Stimulated activated CD4-positive, alpha-beta T cell treated with anti-CD3 and anti-CD28 coated beads, Interleukin-12 subunit alpha, Interleukin-12 subunit beta, amount 100 ng/mL, for 24 hours (primary cell): ENCODE measurements around the gene SBSN.

ENCODE experiments used
- DNase-seq, 2 experiments: peaks; one replicate each; pipeline ENCODE4 v3.0.0-alpha.2; 2020; ENCODE audit warnings: low read depth in 2 of 2

SBSN gene, protein sequence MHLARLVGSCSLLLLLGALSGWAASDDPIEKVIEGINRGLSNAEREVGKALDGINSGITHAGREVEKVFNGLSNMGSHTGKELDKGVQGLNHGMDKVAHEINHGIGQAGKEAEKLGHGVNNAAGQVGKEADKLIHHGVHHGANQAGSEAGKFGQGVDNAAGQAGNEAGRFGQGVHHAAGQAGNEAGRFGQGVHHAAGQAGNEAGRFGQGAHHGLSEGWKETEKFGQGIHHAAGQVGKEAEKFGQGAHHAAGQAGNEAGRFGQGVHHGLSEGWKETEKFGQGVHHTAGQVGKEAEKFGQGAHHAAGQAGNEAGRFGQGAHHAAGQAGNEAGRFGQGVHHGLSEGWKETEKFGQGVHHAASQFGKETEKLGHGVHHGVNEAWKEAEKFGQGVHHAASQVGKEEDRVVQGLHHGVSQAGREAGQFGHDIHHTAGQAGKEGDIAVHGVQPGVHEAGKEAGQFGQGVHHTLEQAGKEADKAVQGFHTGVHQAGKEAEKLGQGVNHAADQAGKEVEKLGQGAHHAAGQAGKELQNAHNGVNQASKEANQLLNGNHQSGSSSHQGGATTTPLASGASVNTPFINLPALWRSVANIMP

DNA sequence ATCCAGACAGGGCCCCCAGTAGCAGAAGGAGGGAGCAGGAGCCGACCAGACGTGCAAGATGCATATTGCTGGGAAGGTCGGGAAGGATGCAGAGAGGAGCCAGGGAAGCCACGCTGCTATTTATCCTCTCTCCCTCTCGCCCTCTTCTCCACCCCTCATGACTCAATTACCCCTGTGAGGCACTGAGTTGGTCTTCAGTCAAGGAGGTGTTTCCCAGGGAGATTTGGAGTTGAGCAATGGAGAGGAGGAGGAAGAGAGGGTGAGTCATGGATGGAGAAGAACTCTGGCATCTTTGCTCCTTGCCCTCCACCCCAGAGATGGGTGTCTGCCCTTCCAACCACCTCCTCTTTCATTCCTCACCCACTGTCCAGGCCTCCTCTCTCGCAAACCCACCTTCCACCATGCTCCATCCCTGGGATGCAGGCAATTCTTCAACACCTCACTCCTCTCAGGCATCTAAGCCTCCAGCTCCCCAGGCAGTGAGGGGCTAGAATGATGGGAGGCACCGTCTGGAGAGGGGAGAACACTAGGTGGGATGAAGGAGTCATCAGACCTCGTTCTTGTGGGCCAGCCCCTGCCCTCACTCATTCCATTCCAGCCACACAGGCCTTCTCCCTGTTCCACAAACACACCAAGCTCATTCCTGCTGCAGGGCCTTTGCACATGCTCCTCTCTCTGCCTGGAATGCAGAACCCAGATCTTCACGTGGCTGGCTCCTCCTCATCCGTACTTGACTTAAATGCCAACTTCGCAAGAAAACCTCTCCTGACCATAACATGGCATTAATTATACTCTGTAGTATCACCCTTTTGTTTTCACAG, at the start of gene SBSN:
Gene SBSN (minus strand): TSS at position 94 of the 821 bp plus-strand sequence. CDS start 30 bp downstream, at position 64.
- no peak for DNase-seq

DNA sequence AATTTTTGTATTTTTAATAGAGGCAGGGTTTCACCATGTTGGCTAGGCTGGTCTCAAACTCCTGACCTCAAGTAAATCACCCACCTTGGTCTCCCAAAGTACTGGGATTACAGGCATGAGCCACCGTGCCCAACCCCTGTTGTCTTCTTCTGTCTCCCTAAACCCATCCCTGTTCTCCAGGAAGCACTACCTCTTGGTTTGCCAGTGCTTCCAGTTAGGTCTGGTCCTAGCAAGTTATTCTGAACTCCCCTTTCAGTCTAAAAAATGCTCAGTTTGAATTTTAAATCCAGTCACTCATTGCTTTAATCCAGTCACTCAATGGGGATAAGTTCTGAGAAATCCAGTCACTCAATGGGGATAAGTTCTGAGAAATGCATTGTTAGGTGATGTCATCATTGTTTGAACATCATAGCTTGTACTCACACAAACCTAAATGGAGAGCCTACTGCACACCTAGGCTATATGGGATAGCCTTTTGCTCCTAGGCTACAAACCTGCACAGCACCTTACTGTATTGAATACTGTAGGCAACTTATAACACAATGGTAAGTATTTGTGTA, 43.4 kb upstream of the SBSN start:
- DNase-seq, result no peak

DNA sequence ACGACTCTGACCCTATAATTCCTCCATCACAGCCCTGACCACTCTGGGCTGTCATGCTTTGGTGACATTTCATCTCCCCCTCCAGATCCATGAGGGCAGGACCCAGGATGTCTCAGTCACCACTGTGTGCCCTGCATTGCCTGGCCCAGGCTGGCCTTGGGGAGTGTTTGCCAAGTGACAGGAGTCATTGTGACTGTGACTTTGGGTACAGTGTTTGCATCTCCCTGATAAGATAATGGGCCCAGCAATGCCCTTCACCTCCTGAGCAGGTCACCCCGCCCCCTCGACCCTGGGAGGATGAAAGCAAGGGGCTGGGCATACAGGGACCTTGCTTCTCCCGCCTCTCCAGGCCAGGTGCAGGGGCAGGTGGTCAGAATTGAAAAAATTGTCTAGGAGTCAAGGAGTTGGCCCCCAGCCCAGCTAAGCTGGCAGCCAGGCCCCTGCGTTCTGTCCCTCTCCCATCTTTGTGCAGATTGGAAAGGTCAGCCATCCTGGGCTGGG, 41.2 kb upstream of the SBSN start:
- no peak for DNase-seq

DNA sequence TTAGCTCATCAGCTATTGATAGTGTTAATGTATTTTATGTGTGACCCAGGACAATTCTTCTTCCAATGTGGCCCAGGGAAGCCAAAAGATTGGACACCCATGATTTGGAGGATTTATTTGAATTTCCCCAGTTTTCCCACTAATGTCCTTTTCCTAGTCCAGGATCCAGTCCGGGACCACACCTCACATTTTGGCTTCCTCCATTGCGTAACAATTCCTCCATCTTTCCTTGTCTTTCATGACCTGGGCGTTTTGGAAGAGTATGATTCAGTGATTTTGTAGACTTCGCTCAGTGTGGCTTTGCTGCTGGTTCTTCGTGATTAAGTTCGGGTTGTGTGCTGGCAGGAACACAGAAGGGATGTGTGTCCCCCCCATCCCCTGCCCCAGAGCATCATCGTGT, 38.6 kb upstream of the SBSN start:
- no peak for DNase-seq

DNA sequence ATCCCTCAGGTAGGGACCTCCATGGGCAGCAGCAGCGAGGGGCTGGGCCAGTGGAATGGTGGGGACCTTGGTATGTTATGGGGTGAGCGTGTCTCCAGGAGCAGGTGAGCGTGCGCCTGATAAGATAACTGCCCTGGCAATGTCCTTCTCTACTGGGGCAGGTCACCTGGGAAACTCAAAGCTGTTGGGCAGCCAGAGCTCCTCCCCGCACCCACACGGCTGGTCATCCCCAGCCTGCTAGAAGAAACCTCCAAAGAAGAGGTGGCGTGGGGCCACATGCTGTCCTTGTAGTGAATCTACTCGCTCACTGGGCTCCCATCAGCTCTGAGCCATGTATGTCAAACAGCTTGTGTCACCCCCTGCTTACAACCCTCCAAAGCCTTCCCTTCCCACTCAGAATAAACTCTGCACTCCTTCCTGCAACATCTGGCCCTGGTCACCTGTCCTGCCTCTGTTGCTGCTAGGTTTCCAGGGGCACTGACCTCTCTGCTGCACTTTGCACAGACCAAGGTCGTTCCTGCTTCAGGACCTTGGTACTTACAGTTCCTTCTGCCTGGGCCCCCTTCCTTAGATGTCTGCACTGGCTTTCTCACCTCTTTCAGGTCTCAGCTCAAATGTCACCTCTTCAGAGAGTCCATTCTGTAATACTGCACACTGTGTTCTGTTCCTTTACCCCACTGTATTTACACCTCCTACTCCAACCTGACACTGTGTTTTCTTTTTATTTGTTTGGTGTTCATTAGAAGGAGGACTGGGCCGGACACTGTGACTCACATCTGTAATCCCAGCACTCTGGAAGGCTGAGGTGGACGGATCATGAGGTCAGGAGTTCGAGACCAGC, 37.1 kb upstream of the SBSN start:
- no peak for DNase-seq

DNA sequence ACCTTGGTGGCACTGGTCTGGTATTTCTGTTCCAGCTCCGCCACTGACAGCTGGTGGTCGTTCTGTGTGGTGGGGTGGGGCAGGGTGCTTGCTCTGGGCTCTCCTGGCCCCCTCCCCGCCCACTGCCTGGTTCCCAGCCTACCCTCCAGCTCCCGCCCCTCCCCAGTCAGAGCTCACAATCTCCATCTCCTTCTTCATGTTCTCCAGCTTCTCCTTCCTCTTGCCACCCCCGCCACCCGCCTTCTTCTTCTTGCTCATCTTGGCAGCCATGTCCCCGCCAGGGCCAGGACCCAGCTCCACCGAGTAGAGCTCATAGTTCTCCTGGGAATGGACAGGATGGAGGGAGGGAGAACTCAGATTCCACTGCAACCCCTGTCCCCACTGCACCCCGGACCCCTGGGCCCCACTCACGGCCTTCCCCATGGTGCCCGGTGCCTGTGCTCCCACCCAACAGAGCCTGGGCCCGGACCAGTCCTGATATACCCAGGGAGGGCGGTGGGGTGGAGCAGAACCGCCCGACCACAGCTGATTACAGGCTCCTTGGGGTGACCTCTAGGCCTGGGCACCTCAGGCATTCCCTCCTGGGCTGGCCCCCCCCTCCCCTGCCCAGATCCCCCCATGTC, 35.2 kb upstream of the SBSN start, which contains the start of gene ATP4A:
Gene ATP4A (minus strand): TSS at position 452 of the 623 bp plus-strand sequence. CDS start 29 bp downstream, at position 423.
- no peak for DNase-seq

DNA sequence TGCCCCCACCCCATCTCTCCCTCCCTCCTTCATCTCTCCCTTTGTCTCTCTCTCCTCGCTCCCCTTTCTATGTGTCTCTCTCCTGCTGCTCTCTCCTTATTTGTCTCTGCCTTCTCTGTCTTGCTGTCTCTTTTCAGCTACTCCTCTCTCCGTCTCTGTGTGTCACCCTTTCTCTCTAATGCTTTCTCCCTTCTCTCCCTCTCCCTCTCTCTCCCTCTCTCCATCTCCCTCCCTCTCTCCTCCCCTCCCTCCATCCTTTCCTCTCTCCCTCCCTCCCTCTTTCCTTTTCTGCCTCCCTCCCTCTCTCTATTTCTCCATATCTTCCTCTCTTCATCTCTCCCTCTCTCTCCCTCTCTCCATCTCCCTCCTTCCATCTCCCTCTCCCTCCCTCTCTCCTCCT, 34.7 kb upstream of the SBSN start:
- no peak for DNase-seq

DNA sequence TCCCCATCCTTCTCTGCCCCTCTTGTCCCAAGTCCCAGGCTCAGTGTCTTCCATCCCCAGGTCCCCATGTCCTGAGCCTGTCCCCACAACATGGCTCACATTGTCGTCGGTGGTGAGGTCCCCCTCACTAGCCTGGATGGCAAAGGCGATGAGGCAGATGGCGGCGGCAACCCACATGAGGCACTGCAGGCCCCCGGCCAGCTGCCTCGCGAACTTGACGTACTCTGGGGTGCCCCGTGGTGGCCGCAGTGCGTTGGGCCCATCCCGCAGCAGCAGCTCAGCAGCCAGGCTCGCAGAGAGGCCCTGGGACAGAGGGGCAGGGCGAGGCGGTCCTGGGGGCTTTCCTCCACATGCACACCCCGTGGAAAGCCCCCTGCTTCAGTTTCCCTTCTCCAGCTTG, 34.2 kb upstream of the SBSN start:
- no peak for DNase-seq

DNA sequence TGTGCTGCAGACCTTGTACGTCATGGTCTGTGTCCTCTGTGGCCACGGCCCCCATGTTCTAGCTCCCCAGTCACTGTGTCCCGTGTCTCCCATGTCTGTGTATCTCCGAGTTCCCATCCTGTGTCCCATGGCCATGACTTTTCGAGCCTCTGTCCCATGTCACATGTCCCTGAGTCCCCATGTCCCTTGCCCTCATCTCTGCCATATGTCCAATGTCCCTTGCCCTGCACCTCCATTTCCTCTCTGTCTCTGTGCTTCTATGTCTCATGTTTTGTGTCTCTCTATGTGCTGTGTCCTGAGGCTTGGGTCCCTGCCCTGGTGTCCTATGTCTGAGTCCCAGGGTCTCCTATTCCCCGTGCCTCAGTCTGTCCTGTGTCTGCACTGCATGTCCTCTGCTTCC, 33.3 kb upstream of the SBSN start:
- no peak for DNase-seq

DNA sequence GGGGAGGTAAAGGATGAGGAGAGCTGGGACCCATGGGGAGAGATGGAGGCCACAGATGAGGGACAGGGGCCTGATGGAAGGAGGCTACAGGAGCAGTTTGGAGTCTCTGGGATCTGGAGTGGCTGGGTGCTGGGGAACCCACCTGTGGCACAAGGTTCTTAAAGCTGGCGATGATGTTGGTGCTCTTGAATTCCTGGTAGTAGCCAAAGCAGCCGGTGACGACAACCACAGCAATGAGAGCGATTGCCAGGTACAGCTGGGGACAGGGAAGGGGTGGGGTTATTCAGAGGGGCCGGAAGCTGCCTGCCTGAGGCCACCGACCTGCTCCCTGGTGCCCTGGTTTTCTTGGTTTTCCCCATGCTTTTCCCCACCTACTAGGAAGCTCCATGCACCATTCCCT, 32.6 kb upstream of the SBSN start:
- no peak for DNase-seq

DNA sequence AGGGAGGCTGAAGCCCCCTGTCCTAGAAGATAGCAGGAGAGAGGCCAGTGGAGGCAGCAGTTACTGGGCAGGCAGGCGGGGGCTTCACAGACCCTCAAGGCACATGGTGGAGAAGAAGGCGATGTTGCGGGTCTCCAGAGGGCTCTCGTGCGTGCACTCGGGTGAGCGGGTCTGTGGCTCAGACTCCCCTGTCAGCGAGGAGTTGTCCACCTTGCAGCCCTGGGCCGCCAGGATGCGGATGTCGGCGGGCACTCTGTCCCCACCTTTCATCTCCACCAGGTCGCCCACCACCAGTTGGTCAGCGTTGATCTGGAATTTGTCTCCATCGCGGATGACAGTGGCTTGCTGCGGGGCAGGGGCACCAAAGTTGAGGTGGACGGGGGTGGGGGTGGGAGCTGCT, 32.2 kb upstream of the SBSN start:
- no peak for DNase-seq

DNA sequence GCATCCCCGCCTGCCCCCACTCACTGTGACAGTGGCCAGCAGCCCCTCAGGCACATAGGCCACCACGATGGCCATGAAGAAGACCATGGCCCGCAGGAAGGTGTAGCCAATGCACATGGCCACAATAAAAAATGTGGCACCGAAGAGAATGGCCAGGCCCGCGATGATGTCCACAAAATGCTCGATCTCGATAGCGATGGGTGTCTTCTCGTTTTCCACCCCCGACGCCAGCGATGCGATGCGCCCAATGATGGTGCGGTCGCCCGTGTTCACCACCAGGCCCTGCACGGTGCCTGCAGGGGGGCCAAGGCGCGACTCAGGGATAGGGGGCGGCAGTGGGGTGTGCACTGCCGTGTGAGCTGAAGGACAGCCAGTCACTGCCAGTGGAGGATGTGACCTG, 31.7 kb upstream of the SBSN start:
- DNase-seq, result no peak

DNA sequence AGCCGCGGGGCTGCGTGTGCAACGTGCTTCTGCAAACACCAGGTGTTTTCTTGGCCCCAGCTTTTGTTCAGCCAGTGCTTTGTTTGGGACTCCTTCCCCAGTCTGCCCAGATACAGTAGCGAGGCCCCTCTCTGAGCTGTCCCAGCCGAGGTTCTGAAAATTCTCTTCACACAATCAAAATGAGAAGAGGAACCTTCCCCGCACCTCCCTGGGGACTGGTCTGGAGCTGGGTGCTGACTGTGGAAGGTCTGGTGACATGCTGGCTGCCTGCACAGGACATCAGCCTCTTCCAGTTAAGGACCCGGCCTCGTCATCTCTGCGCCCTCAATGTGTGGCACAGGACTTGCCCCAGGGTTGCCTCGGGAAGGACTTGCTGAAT, 31.2 kb upstream of the SBSN start:
- no peak for DNase-seq

DNA sequence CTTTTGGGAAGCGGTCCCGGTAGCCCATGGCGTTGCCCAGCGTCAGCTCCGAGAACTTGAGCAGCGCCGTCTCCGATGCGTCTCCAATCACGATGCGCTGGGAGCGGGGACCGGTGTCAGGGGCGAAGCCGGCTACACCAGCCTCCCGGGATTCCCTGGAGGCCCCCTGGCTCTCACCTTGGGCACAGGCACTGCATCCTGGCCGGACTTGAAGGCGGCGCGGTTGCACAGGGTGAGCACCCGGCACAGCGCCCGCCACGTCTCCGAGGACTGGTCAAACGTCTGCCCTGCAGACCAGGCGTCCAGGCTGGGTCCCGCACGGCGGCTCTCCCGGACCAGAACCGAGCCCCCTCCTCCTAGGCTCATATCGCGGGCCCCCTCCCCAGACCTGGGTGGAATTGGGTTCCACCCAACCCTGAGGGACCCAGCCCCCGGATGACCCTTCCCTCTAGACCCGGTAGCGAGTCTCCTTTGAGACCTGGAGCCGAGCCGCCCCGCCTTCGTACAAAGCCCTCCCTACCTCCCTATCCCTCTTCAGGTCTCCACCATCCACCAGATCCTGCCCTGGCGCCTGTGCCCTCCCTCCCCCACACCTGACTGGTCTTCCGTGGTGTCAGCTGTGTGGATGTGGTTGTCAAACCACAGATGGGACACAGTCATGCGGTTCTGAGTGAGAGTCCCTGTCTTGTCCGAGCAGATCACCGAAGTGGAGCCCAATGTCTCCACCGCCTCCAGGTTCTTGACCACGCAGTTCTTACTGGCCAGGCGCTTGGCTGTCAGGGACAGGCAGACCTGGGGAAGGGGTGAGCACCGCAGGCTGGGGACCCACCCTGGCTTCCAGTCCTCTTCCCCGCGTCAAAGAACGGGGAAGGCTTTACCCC, 30.5 kb upstream of the SBSN start:
- no peak for DNase-seq

DNA sequence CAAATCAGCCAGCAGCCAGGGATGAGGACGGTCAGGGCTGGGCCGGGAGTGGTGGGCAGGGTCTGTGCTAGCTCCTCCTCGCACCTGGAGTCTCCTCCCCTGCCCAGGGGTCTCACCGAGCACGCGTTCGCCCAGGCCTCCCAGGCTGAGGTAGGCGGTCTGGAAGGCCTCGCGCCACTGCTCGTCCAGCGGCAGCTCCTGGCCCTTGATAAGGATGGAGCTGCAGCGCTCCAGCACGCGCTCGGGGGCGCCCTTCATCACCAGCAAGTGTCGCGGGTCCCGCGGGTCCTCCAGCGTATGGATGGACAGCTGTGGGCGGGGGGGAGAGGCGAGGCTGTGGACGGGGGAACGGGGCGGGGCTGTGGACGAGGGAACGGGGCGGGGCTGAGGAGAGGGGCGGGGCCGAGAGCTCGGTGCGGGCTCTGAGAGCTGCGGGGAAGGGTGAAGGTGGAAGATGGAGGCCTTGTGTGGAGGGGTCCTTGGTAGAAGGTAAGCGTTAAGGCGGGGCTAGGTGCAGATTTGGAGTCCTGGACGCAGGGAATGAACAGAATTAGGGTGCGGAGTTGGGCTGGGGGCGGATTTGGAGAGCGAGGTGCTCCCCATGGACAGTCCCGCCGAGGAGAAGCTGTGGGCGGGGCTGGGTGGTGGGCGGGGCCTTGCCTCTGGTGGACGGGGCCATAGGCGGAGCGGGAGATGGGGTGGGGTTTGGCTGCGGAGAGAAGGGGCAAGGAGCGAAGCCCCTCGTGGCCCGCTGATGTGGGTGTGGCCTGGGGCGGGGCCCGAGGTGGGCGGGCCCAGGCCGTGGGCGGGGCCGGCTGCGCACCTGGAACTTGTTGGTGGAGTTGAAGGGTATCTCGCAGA, 29.7 kb upstream of the SBSN start:
- peak; percentile 28 to 61 for DNase-seq

DNA sequence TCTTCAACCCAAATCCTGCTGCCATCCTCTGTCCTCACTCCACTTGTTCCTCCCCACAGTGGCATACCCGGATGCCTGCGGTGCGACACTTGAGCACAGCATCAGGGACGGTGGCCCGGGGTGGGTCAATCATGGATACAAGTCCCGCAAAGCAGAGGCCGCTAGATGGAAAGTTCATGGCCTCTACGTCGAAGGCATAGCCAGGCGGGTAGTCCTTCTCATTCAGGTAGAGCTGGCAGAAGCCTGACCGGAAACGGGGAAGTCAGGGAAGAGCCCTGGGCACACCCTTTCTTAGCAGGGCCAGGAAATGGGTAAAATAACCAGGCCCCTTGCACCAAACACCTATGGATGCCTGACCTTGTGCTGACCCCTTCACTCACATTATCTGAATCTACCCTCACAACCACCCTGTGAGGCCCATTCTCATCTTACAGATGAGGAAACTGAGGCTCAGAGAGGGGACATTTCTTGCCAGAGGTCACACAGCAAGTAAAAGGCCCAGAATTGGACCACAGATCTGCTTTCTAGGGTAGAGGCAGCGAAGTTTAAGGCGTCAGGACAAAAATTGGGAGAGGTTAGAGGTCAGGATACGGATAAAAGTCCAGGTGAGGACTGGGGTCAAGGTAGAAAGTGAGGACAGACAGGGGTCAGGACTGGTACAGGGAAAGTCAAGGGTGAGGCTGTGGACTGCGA, 28.9 kb upstream of the SBSN start:
- no peak for DNase-seq

DNA sequence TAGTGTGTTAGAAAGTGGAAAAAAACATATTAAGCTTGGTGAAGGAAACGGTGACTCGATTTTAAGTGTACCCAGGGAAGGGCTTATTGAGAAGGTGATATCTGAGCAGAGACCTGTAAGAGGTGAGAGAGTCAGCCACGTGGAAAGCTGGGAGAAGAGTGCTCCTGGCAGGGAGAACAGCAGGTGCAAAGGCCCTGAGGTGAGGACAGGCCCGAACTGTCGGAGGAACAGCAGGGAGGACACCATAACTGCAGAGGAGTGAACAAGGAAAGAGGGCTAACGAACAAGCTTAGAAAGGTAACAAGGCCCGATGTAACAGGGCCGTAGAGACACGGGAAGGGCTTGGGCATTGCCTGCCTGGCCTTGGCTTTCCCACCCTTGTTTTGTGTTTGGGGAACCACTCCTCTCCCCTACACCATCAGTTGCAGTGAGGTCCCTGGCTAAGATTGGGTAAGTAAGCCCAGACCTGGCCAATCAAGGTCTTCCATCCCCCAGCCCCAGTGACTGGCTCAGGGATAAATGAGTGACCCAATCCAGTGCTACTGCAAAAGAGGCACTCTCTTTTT, 28.0 kb upstream of the SBSN start:
- DNase-seq, result no peak
